ENCODE results near the gene C15orf40. TPM values are rescaled to one million over a fixed set of nuclear protein-coding genes. Genes with fewer than 3 reads are reported as not detected.

C15orf40 gene
- total and polyA plus RNA-seq, 3 donors from 2014 or later: 22.8 to 55.2 (median 24.7) TPM

GRCh38 chr15:82979726-82980125, 31.7 kb downstream of the C15orf40 start:
- TF ChIP-seq POLR2A (IDR thresholded peaks at IDR 0.05) (no peak), CTCF (IDR thresholded peaks at IDR 0.05) (no peak)
- Histone ChIP-seq H3K27me3 (no peaks in the 10 kb centered on the region), H3K4me3 (no peak overlapping the region), H3K9me3 (no peaks in the 10 kb centered on the region), H3K36me3 (ENCODE audit: low read depth, missing control alignments) (no peaks in the 10 kb centered on the region), H3K4me1 (no peaks in the 10 kb centered on the region), H3K27ac (no peak overlapping the region)
- no peak for DNase-seq
- 92 to 100% methylated on average over 1 of the region's 1 CpG for WGBS, 2 donors
- intact Hi-C loops (cut with DNase I; ENCODE audit: low total_unique reads): no loop called here

- intact Hi-C loops (cut with DNase I; ENCODE audit: low total_unique reads): no loop called here
- Histone ChIP-seq H3K4me3 (no peak overlapping the region), H3K4me1 (no peaks in the 10 kb centered on the region), H3K9me3 (no peaks in the 10 kb centered on the region), H3K27me3 (no peaks in the 10 kb centered on the region), H3K36me3 (ENCODE audit: low read depth, missing control alignments) (no peaks in the 10 kb centered on the region), H3K27ac (no peak overlapping the region)
- no peak for DNase-seq
- TF ChIP-seq CTCF (IDR thresholded peaks at IDR 0.05) (no peak), POLR2A (IDR thresholded peaks at IDR 0.05) (no peak)
- WGBS, 2 donors: 93% methylated on average over 5 of the region's 5 CpGs
These were observed 33.0 kb downstream of the C15orf40 start for GRCh38 chr15:82978438-82978837.

- Histone ChIP-seq H3K27me3 (no peaks in the 10 kb centered on the region), H3K9me3 (no peaks in the 10 kb centered on the region), H3K4me3 (no peak overlapping the region), H3K27ac (no peak overlapping the region), H3K36me3 (ENCODE audit: low read depth, missing control alignments) (no peaks in the 10 kb centered on the region), H3K4me1 (no peaks in the 10 kb centered on the region)
- WGBS, 2 donors: 94 to 100% methylated on average over 1 of the region's 1 CpG
- DNase-seq: no peak
- TF ChIP-seq CTCF (IDR thresholded peaks at IDR 0.05) (no peak), POLR2A (IDR thresholded peaks at IDR 0.05) (no peak)
- intact Hi-C loops (cut with DNase I; ENCODE audit: low total_unique reads): no loop called here
These were observed 34.4 kb downstream of the C15orf40 start for GRCh38 chr15:82977076-82977475.

GRCh38 chr15:82972990-82973389, 38.4 kb downstream of the C15orf40 start:
- intact Hi-C loops (cut with DNase I; ENCODE audit: low total_unique reads): no loop called here
- no peak for TF ChIP-seq POLR2A (IDR thresholded peaks at IDR 0.05)
- no peak for TF ChIP-seq CTCF (IDR thresholded peaks at IDR 0.05)
- Histone ChIP-seq H3K27ac (no peak overlapping the region), H3K4me1 (no peaks in the 10 kb centered on the region), H3K27me3 (no peaks in the 10 kb centered on the region), H3K36me3 (ENCODE audit: low read depth, missing control alignments) (no peaks in the 10 kb centered on the region), H3K4me3 (no peak overlapping the region), H3K9me3 (no peaks in the 10 kb centered on the region)
- 91 to 100% methylated on average over 1 of the region's 1 CpG for WGBS, 2 donors
- DNase-seq: no peak

- Histone ChIP-seq H3K27me3 (no peaks in the 10 kb centered on the region), H3K27ac (no peak overlapping the region), H3K4me3 (no peak overlapping the region), H3K9me3 (no peaks in the 10 kb centered on the region), H3K36me3 (ENCODE audit: low read depth, missing control alignments) (no peaks in the 10 kb centered on the region), H3K4me1 (no peaks in the 10 kb centered on the region)
- TF ChIP-seq POLR2A (IDR thresholded peaks at IDR 0.05) (no peak), CTCF (IDR thresholded peaks at IDR 0.05) (no peak)
- DNase-seq: no peak
- WGBS, 2 donors: 83 to 85% methylated on average over 2 of the region's 2 CpGs
- intact Hi-C loops (cut with DNase I; ENCODE audit: low total_unique reads): no loop called here
These were observed 40.0 kb downstream of the C15orf40 start for GRCh38 chr15:82971218-82971984.

All from testis (tissue), 3 donors.